DOHH2 (cell line): ENCODE results near the gene KCNJ11.
A peak's percentile ranks its signal among the peaks of the same experiment; 100 is the strongest.

Experiments
- EZH2phosphoT487 ChIP-seq: fragments of 200-600 bp; sonication (generic); IDR thresholded peaks from 2 replicates; pipeline ENCODE4 v1.6.1; 2017; ENCODE audit warnings: borderline replicate concordance, mild to moderate bottlenecking, antibody characterized with exemption, low read length, moderate library complexity, mixed read lengths
- TF ChIP-seq, protein P1 (sequence below): fragments of 200-600 bp; sonication (generic); IDR thresholded peaks from one replicate; pipeline ENCODE4 v1.5.1; 2014; ENCODE audit warnings: antibody characterized with exemption, mild to moderate bottlenecking, low read depth, low read length; ENCODE audit not compliant: poor library complexity, severe bottlenecking

DNA sequence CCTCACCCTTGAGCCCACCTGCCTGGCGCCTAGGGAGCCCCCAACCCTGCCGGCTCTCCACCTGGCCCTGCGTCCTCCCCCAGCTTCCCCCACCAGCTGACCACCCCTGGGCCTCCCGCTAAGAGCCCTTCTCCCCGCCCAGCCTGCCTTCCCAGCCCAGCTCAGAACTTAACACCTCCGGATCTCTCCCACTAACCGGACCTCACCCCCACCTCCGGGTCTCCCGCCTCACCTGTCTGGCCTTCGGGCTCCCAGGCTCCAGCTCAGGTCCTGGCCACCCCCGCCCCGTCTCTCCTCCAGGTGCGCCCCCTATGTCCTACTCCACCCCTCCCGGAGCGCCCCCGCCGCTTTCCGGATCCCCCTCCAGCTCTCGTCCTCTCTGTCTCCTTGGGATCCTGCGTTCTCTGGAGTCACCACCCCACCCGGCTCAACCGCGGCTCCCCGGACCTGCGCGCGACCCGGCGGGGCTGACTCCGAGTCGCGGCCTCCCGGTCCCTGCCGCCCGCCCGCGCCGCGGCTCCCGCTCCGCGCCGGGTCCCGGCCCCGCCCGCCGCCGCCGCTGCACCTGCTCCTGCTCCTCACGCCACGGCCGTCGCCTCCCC is at the start of gene KCNJ11:
- TF ChIP-seq, protein P1, sequence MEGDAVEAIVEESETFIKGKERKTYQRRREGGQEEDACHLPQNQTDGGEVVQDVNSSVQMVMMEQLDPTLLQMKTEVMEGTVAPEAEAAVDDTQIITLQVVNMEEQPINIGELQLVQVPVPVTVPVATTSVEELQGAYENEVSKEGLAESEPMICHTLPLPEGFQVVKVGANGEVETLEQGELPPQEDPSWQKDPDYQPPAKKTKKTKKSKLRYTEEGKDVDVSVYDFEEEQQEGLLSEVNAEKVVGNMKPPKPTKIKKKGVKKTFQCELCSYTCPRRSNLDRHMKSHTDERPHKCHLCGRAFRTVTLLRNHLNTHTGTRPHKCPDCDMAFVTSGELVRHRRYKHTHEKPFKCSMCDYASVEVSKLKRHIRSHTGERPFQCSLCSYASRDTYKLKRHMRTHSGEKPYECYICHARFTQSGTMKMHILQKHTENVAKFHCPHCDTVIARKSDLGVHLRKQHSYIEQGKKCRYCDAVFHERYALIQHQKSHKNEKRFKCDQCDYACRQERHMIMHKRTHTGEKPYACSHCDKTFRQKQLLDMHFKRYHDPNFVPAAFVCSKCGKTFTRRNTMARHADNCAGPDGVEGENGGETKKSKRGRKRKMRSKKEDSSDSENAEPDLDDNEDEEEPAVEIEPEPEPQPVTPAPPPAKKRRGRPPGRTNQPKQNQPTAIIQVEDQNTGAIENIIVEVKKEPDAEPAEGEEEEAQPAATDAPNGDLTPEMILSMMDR, result peak; percentile 16
- no peak for TF ChIP-seq EZH2phosphoT487
